ENCODE measurements around the gene WIF1. TPM values are rescaled to one million over a fixed set of nuclear protein-coding genes. Genes with fewer than 3 reads are reported as not detected.

WIF1 gene
- total RNA-seq, 1 donor from 2014 or later, result not detected

DNA sequence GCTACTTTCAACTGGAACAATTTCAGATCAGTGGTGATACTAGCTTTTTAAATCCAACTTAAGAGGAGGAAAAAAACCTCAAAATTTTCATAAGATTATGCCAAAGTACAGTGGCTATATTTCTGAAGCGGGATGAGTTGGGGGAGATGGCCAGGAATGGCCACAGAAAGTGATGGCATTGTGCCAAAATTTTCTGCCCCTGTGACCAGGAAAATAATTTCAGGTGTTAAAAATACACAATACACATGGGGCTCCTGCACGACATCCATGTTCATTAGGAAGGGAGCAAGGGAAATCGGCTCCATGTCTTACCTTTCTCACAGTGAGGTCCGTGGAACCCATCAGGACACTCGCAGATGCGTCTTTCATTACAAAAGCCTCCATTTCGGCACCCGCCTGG lies 53.7 kb downstream of the WIF1 start:
- no peak for DNase-seq (ENCODE audit: low spot score)
- no peak overlapping the region for H3K4me3 Mint-ChIP-seq
- no peak overlapping the region for H3K27ac Mint-ChIP-seq
- H3K4me1 Mint-ChIP-seq (ENCODE audit: low read depth), result no peaks in the 10 kb centered on the region
- intact Hi-C loops (cut with micrococcal nuclease), result no loop called here
- H3K36me3 Mint-ChIP-seq (ENCODE audit: low read depth), result no peaks in the 10 kb centered on the region
- no peaks in the 10 kb centered on the region for H3K9me3 Mint-ChIP-seq
- peaks cover 7% of the 10 kb centered on the region for H3K27me3 Mint-ChIP-seq (ENCODE audit: insufficient read depth)

- Mint-ChIP-seq H3K36me3 (ENCODE audit: low read depth) (no peaks in the 10 kb centered on the region), H3K4me1 (ENCODE audit: low read depth) (no peaks in the 10 kb centered on the region), H3K9me3 (no peaks in the 10 kb centered on the region), H3K4me3 (no peak overlapping the region), H3K27ac (no peak overlapping the region), H3K27me3 (ENCODE audit: insufficient read depth) (peaks cover 6% of the 10 kb centered on the region)
- DNase-seq (ENCODE audit: low spot score), result no peak
- intact Hi-C loops (cut with micrococcal nuclease), result no loop called here
Measured at GRCh38 chr12:65055859-65056258, 65.2 kb downstream of the WIF1 start.

DNA sequence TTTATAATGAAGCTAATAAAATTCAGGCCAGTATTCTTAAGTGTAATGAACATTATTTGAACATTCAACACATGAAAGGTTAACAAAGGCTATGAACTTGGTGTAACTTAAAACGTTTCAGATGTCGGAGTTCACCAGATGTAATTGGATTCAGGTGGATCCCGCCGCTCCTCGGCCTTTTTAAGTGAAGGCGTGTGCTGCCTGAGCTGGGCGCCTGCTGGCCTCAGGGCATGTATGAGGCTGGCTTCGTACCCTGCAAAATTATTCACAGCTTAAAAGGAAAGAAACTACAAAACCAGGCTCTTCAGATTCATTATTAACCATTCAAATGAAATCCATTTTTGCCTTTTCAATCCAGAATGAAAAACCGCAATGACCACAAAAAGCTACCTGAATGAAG lies 69.9 kb downstream of the WIF1 start:
- Mint-ChIP-seq H3K36me3 (ENCODE audit: low read depth) (no peaks in the 10 kb centered on the region), H3K27ac (no peak overlapping the region), H3K27me3 (ENCODE audit: insufficient read depth) (peaks cover 5% of the 10 kb centered on the region), H3K4me3 (no peak overlapping the region), H3K4me1 (ENCODE audit: low read depth) (no peaks in the 10 kb centered on the region), H3K9me3 (no peaks in the 10 kb centered on the region)
- no peak for DNase-seq (ENCODE audit: low spot score)
- intact Hi-C loops (cut with micrococcal nuclease), result no loop called here

DNA sequence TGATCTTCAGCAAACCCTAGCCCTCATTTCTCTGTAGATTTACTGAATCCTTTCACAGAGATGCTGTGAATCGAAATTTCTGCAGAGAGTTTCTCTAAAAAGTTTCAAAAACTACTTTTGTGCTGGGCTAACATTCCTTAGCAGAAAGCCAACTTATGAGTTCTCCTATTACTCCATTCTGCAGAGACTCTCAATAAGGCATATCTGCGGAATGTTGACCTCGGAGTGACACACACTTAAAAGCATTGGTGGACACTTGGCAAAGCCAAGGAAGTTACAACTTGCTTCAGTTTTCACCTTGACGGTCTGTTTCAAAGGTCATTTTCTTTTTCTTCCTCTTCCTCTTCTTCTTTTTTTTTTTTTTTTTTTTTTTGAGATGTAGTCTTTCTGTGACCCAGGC lies 75.8 kb downstream of the WIF1 start:
- Mint-ChIP-seq H3K4me3 (no peak overlapping the region), H3K9me3 (no peaks in the 10 kb centered on the region), H3K27me3 (ENCODE audit: insufficient read depth) (peaks cover 3% of the 10 kb centered on the region), H3K27ac (no peak overlapping the region), H3K4me1 (ENCODE audit: low read depth) (no peaks in the 10 kb centered on the region), H3K36me3 (ENCODE audit: low read depth) (no peaks in the 10 kb centered on the region)
- intact Hi-C loops (cut with micrococcal nuclease), result no loop called here
- DNase-seq (ENCODE audit: low spot score), result no peak

DNA sequence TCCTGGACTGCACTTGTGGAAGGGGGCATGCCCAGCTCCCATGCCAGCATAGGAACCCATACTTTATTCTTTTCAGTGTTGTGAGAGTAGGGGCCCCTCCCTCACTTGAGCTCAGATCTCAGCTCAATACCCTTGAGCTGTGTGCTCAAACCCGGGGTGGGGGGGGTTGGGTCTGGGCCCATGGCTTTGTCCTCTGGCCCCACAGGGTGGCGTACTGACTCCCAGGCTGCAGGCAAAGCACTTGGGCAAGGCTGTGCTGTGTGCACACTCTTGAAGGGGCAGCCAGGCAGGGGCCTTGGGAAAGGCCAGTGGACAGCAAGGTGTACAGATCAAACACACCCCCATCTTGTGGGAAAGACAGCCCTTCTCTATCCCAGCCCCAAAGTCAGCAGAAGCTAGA lies 81.8 kb downstream of the WIF1 start:
- no peak for DNase-seq (ENCODE audit: low spot score)
- Mint-ChIP-seq H3K4me3 (no peak overlapping the region), H3K4me1 (ENCODE audit: low read depth) (no peaks in the 10 kb centered on the region), H3K9me3 (no peaks in the 10 kb centered on the region), H3K36me3 (ENCODE audit: low read depth) (no peaks in the 10 kb centered on the region), H3K27ac (no peak overlapping the region), H3K27me3 (ENCODE audit: insufficient read depth) (peaks cover 3% of the 10 kb centered on the region)
- intact Hi-C loops (cut with micrococcal nuclease), result no loop called here

- H3K27ac Mint-ChIP-seq, result no peak overlapping the region
- intact Hi-C loops (cut with micrococcal nuclease), result no loop called here
- no peaks in the 10 kb centered on the region for H3K36me3 Mint-ChIP-seq (ENCODE audit: low read depth)
- no peak for DNase-seq (ENCODE audit: low spot score)
- no peaks in the 10 kb centered on the region for H3K4me1 Mint-ChIP-seq (ENCODE audit: low read depth)
- no peaks in the 10 kb centered on the region for H3K9me3 Mint-ChIP-seq
- H3K27me3 Mint-ChIP-seq (ENCODE audit: insufficient read depth), result peaks cover 9% of the 10 kb centered on the region
- no peak overlapping the region for H3K4me3 Mint-ChIP-seq
Measured at GRCh38 chr12:65025136-65025535, 96.0 kb downstream of the WIF1 start.

DNA sequence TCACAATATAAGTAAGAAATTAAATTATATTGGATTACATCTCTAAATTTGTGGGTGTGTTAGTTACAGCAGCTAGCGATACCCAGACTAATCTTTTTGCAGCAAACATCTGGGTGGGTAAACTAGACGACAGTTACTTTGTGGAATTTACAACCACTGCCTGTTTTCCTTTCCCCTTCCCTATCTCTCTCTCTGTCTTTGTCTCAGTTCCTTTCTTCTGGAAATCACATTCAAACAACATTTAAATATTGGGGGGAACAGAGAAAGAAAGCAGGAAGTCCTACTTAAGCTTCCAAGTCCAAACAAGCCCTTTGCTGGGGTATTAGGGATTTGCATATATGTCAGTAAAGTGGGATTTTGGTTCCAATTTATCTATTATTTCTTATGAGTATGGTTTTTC lies 97.6 kb downstream of the WIF1 start:
- no peak overlapping the region for H3K4me3 Mint-ChIP-seq
- no peaks in the 10 kb centered on the region for H3K4me1 Mint-ChIP-seq (ENCODE audit: low read depth)
- intact Hi-C loops (cut with micrococcal nuclease), result no loop called here
- H3K27me3 Mint-ChIP-seq (ENCODE audit: insufficient read depth), result peaks cover 6% of the 10 kb centered on the region
- no peaks in the 10 kb centered on the region for H3K9me3 Mint-ChIP-seq
- no peak overlapping the region for H3K27ac Mint-ChIP-seq
- H3K36me3 Mint-ChIP-seq (ENCODE audit: low read depth), result no peaks in the 10 kb centered on the region
- DNase-seq (ENCODE audit: low spot score), result no peak

GRCh38 chr12:65022960-65023359 lies 98.1 kb downstream of the WIF1 start:
- Mint-ChIP-seq H3K4me3 (no peak overlapping the region), H3K27ac (no peak overlapping the region), H3K9me3 (no peaks in the 10 kb centered on the region), H3K27me3 (ENCODE audit: insufficient read depth) (peaks cover 6% of the 10 kb centered on the region), H3K36me3 (ENCODE audit: low read depth) (no peaks in the 10 kb centered on the region), H3K4me1 (ENCODE audit: low read depth) (no peaks in the 10 kb centered on the region)
- DNase-seq (ENCODE audit: low spot score), result no peak
- intact Hi-C loops (cut with micrococcal nuclease), result no loop called here

- Mint-ChIP-seq H3K27me3 (ENCODE audit: insufficient read depth) (peaks cover 6% of the 10 kb centered on the region), H3K4me3 (no peak overlapping the region), H3K36me3 (ENCODE audit: low read depth) (no peaks in the 10 kb centered on the region), H3K9me3 (no peaks in the 10 kb centered on the region), H3K27ac (no peak overlapping the region), H3K4me1 (ENCODE audit: low read depth) (no peaks in the 10 kb centered on the region)
- DNase-seq (ENCODE audit: low spot score), result no peak
- intact Hi-C loops (cut with micrococcal nuclease), result no loop called here
Measured at GRCh38 chr12:65022421-65022820, 98.7 kb downstream of the WIF1 start.

GRCh38 chr12:65019696-65020234 lies 101.3 kb downstream of the WIF1 start:
- DNase-seq (ENCODE audit: low spot score), result no peak
- Mint-ChIP-seq H3K27me3 (ENCODE audit: insufficient read depth) (peaks cover 6% of the 10 kb centered on the region), H3K9me3 (no peaks in the 10 kb centered on the region), H3K27ac (no peak overlapping the region), H3K4me3 (no peak overlapping the region), H3K36me3 (ENCODE audit: low read depth) (no peaks in the 10 kb centered on the region), H3K4me1 (ENCODE audit: low read depth) (no peaks in the 10 kb centered on the region)
- intact Hi-C loops (cut with micrococcal nuclease), result no loop called here

GRCh38 chr12:65016881-65017650 lies 104.0 kb downstream of the WIF1 start:
- peaks cover 3% of the 10 kb centered on the region for H3K27me3 Mint-ChIP-seq (ENCODE audit: insufficient read depth)
- intact Hi-C loops (cut with micrococcal nuclease), result no loop called here
- H3K36me3 Mint-ChIP-seq (ENCODE audit: low read depth), result no peaks in the 10 kb centered on the region
- no peaks in the 10 kb centered on the region for H3K4me1 Mint-ChIP-seq (ENCODE audit: low read depth)
- H3K27ac Mint-ChIP-seq, result no peak overlapping the region
- no peak for DNase-seq (ENCODE audit: low spot score)
- no peaks in the 10 kb centered on the region for H3K9me3 Mint-ChIP-seq
- no peak overlapping the region for H3K4me3 Mint-ChIP-seq

DNA sequence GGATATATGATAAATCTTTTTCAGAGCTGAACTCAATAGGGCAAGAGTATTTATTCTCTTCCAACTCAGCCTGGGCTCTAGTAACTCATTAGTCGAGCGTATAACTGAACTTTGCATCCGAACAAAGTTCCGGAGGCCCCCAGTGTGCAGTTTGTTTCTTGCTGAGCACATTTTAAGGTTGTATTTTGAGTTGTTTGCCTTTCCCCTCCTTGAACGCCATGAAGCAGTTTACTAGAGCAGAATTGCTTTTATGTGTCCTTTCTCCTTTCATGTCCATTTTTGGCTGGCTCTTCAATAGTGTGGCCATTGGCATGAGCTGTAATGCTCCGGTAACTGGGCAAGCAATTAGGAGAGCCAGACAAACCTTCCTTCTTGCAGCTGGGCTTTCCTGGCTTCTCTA lies 105.3 kb downstream of the WIF1 start:
- Mint-ChIP-seq H3K4me1 (ENCODE audit: low read depth) (no peaks in the 10 kb centered on the region), H3K9me3 (no peaks in the 10 kb centered on the region), H3K4me3 (no peak overlapping the region), H3K36me3 (ENCODE audit: low read depth) (no peaks in the 10 kb centered on the region), H3K27me3 (ENCODE audit: insufficient read depth) (peaks cover 3% of the 10 kb centered on the region), H3K27ac (no peak overlapping the region)
- intact Hi-C loops (cut with micrococcal nuclease), result no loop called here
- DNase-seq (ENCODE audit: low spot score), result no peak

- Mint-ChIP-seq H3K27me3 (ENCODE audit: insufficient read depth) (peaks cover 3% of the 10 kb centered on the region), H3K4me1 (ENCODE audit: low read depth) (no peaks in the 10 kb centered on the region), H3K9me3 (no peaks in the 10 kb centered on the region), H3K4me3 (no peak overlapping the region), H3K36me3 (ENCODE audit: low read depth) (no peaks in the 10 kb centered on the region), H3K27ac (no peak overlapping the region)
- DNase-seq (ENCODE audit: low spot score), result no peak
- intact Hi-C loops (cut with micrococcal nuclease), result no loop called here
Measured at GRCh38 chr12:65014504-65015271, 106.4 kb downstream of the WIF1 start.
